Common myeloid progenitor, CD34-positive (primary cell): Measurements from ENCODE around the gene SRSF10.

Source experiments
- CTCF ChIA-PET: fragments of 350-600 bp; sonication (Branson Sonifier 250); formaldehyde crosslinking; loops from one replicate; lab custom pipeline; 2021; ENCODE audit warnings: antibody characterized with exemption; lab: Charles Lee
- POLR2A ChIA-PET: fragments of 350-600 bp; sonication (Branson Sonifier 250); formaldehyde crosslinking; loops from one replicate; lab custom pipeline; 2021; ENCODE audit warnings: antibody characterized with exemption; lab: Charles Lee
- DNase-seq, 3 donors: peaks; one replicate each; pipeline versions ENCODE4 v3.0.0 to v3.0.0-alpha.2; 2013
- H3K27ac ChIP-seq, 2 experiments: 1 replicate in 1 of 2; 2 replicates in 1 of 2; pipeline ENCODE4 v1.7.0; 2013; ENCODE audit warnings: inconsistent platforms in 2 of 2, low read length in 2 of 2, mild to moderate bottlenecking in 2 of 2, low read depth in 1 of 2, moderate library complexity in 1 of 2; ENCODE audit not compliant: severe bottlenecking in 2 of 2, insufficient read depth in 1 of 2, poor library complexity in 1 of 2
- H3K27me3 ChIP-seq, 5 experiments: replicated peaks in 2 of 5; 1 replicate in 3 of 5; 2 replicates in 2 of 5; pipeline versions ENCODE4 v1.6.1 to v1.7.0; 2013; ENCODE audit warnings: low read length in 4 of 5, mild to moderate bottlenecking in 2 of 5, moderate library complexity in 2 of 5, inconsistent platforms in 1 of 5; ENCODE audit not compliant: insufficient read depth in 5 of 5, control insufficient read depth in 4 of 5
- H3K36me3 ChIP-seq, 4 experiments: 1 replicate in 2 of 4; 2 replicates in 2 of 4; pipeline versions ENCODE4 v1.6.1 to v1.7.0; 2013; ENCODE audit warnings: low read length in 3 of 4, control low read depth in 1 of 4, mild to moderate bottlenecking in 1 of 4; ENCODE audit not compliant: control insufficient read depth in 4 of 4, insufficient read depth in 4 of 4
- H3K4me1 ChIP-seq, 4 experiments: 1 replicate in 3 of 4; 2 replicates in 1 of 4; pipeline versions ENCODE4 v1.6.1 to v1.7.1; 2013; ENCODE audit warnings: low read length in 3 of 4, mild to moderate bottlenecking in 3 of 4, control low read depth in 1 of 4, inconsistent platforms in 1 of 4, moderate library complexity in 1 of 4; ENCODE audit not compliant: control insufficient read depth in 4 of 4, insufficient read depth in 4 of 4; ENCODE audit errors: control extremely low read depth in 1 of 4
- H3K4me3 ChIP-seq, 7 experiments: 1 replicate in 4 of 7; 2 replicates in 3 of 7; pipeline versions ENCODE4 v1.5.1 to v1.7.0; 2013; ENCODE audit warnings: mild to moderate bottlenecking in 7 of 7, low read length in 6 of 7, moderate library complexity in 6 of 7, inconsistent platforms in 2 of 7, low read depth in 2 of 7, control low read depth in 1 of 7; ENCODE audit not compliant: insufficient read depth in 4 of 7, control insufficient read depth in 1 of 7; ENCODE audit errors: extremely low read depth in 1 of 7
- H3K9me3 ChIP-seq, 5 experiments: 1 replicate in 4 of 5; 2 replicates in 1 of 5; pipeline versions ENCODE4 v1.6.1 to v1.7.1; 2013; ENCODE audit warnings: low read length in 4 of 5, mild to moderate bottlenecking in 2 of 5, inconsistent platforms in 1 of 5, low read depth in 1 of 5, moderate library complexity in 1 of 5; ENCODE audit not compliant: control insufficient read depth in 4 of 5, insufficient read depth in 2 of 5; ENCODE audit errors: control extremely low read depth in 1 of 5
- WGBS: methylation state at CpG from one replicate; pipeline ENCODE4 v1.1.5; 2013; ENCODE audit not compliant: insufficient coverage; 5-methylcytosine and 5-hydroxymethylcytosine counted together

The SRSF10 gene

DNA sequence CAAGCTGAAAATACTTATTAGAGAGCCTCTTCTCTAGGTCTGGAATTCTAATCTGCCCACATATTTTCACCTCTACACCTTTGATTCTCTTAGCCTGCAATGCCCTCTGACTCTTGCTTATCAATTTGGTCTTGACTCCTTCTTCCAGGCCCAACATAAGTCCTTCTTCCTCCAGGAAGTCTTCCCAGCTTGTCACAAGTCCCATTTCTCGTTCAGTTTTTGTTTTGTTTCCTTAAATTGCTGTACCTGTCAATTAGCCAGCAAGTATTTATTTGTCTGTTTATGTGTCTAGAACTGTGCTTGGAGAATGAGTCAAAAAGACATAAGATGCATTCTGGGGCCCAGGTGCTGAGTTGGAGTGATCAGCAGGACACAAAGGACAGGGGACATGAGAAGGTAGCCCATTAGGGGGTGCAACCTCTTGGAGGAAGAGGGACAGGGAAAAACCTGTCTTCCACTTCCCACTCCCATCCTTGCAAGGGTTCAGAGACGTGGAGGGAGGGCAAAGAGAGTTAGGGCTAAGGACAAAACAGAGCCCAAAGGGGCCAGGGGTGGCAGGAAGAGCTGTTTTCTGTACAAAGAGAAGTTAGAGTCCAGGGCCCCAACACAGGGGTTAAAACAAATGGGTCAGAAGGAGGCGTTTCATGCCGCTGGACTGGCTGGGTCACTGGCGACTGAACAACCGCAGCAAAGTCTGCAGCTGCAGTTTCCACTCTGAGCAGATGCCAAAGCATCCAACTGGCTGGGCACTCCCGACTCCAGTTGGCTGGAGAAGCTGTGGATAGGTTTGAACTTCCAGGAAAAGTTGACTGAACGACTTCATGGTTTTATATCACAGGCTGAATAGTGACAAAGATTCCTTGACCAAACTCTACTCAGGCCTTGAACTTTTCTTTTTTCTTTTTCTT is 56.3 kb downstream of the SRSF10 start:
- POLR2A ChIA-PET, result interaction anchor here (1.0 kb wide), 1 partner anchor 34 kb away, joined by 3 read pairs; no protein-coding TSS in a partner anchor
- Histone ChIP-seq H3K4me3 (no peak overlapping the region), H3K27ac (no peak overlapping the region), H3K4me1 (peaks cover 8 to 25% (median 20%) of the 10 kb centered on the region in 4 experiments), H3K36me3 (no peaks in the 10 kb centered on the region), H3K9me3 (no peaks in the 10 kb centered on the region), H3K27me3 (no peaks in the 10 kb centered on the region)
- no peak for DNase-seq
- WGBS, result 91% methylated on average over 8 of the region's 8 CpGs
- CTCF ChIA-PET, result interaction anchor here (0.5 kb wide), 1 partner anchor 107 kb away, joined by 4 read pairs; no protein-coding TSS in a partner anchor

GRCh38 chr1:23922321-23922943 is 57.7 kb downstream of the SRSF10 start:
- DNase-seq, result no peak
- CTCF ChIA-PET, result interaction anchor here (1.2 to 1.8 kb wide), 2 partner anchors 9 to 27 kb away, joined by 3 to 4 read pairs; no protein-coding TSS in a partner anchor
- 98% methylated on average over 6 of the region's 8 CpGs for WGBS

GRCh38 chr1:23916209-23917131 is 63.7 kb downstream of the SRSF10 start:
- no peaks in the 10 kb centered on the region for H3K27me3 ChIP-seq
- WGBS, result 0% methylated on average over 7 of the region's 12 CpGs
- peaks cover 21 to 87% (median 67%) of the 10 kb centered on the region in 4 experiments for H3K4me1 ChIP-seq
- H3K36me3 ChIP-seq, result no peaks in the 10 kb centered on the region
- peak overlapping the region in 4 of 7 experiments; percentile 23 to 43 (median 32) for H3K4me3 ChIP-seq
- H3K27ac ChIP-seq, result no peak overlapping the region
- CTCF ChIA-PET, result interaction anchor here (0.6 to 6.6 kb wide), 34 partner anchors 8 to 165 kb away, joined by 3 to 108 read pairs (median 5); partner anchors contain the start of genes HMGCL and LYPLA2
- H3K9me3 ChIP-seq, result no peaks in the 10 kb centered on the region
- peak; percentile 82 to 90 (median 87) for DNase-seq
- POLR2A ChIA-PET, result interaction anchor here (0.6 to 0.8 kb wide), 2 partner anchors 109 to 138 kb away, joined by 3 read pairs; partner anchors contain the start of gene PITHD1

More at GRCh38 chr1:23922321-23922943, 57.7 kb downstream of the SRSF10 start:
- H3K4me1 ChIP-seq, result peaks cover 11 to 32% (median 23%) of the 10 kb centered on the region in 4 experiments
- H3K9me3 ChIP-seq, result no peaks in the 10 kb centered on the region
- H3K27ac ChIP-seq, result peak overlapping the region in 1 of 2 experiments; percentile 9
- H3K36me3 ChIP-seq, result no peaks in the 10 kb centered on the region
- POLR2A ChIA-PET, result no interaction called here
- no peaks in the 10 kb centered on the region for H3K27me3 ChIP-seq
- H3K4me3 ChIP-seq, result no peak overlapping the region

- 81% methylated on average over 5 of the region's 5 CpGs for WGBS
- Histone ChIP-seq H3K36me3 (no peaks in the 10 kb centered on the region), H3K27me3 (no peaks in the 10 kb centered on the region), H3K27ac (no peak overlapping the region), H3K4me1 (peaks cover 18 to 89% (median 70%) of the 10 kb centered on the region in 4 experiments), H3K9me3 (no peaks in the 10 kb centered on the region), H3K4me3 (no peak overlapping the region)
- CTCF ChIA-PET, result interaction anchor here (1.0 to 6.6 kb wide), 10 partner anchors 9 to 140 kb away, joined by 3 to 108 read pairs (median 12); partner anchors contain the start of gene HMGCL
- peak in 1 of 3 donors; percentile 40 for DNase-seq
- POLR2A ChIA-PET, result no interaction called here
Observed at GRCh38 chr1:23915466-23915865, 64.7 kb downstream of the SRSF10 start.

GRCh38 chr1:23914921-23915320 is 65.2 kb downstream of the SRSF10 start:
- 96% methylated on average over 3 of the region's 4 CpGs for WGBS
- DNase-seq, result no peak
- Histone ChIP-seq H3K27me3 (no peaks in the 10 kb centered on the region), H3K4me1 (peaks cover 17 to 89% (median 66%) of the 10 kb centered on the region in 4 experiments), H3K36me3 (no peaks in the 10 kb centered on the region), H3K9me3 (no peaks in the 10 kb centered on the region), H3K4me3 (no peak overlapping the region), H3K27ac (no peak overlapping the region)
- ChIA-PET CTCF (interaction anchor here (2.2 to 6.6 kb wide), 4 partner anchors 9 to 112 kb away, joined by 12 to 108 read pairs (median 16); partner anchors contain the start of gene HMGCL), POLR2A (no interaction called here)
